HG03103 (cell line): ENCODE data around the gene SOWAHB.

Experiments used
- ATAC-seq: cut with Tn5 transposase; IDR thresholded peaks from one replicate; pipeline ENCODE4 v1.9.1; 2021; ENCODE audit warnings: low read depth; ENCODE audit not compliant: unreplicated experiment

SOWAHB gene

GRCh38 chr4:76897536-76898384, at the start of gene SOWAHB:
SOWAHB (minus strand) TSS chr4:76898144; CDS start chr4:76897849, 295 bp downstream.
- no peak for ATAC-seq

GRCh38 chr4:76947369-76947768, 49.4 kb upstream of the SOWAHB start:
- ATAC-seq: no peak

GRCh38 chr4:76943790-76944189, 45.8 kb upstream of the SOWAHB start:
- no peak for ATAC-seq

- no peak for ATAC-seq
These were observed 45.2 kb upstream of the SOWAHB start for GRCh38 chr4:76943129-76943620.

- ATAC-seq: no peak
These were observed 41.2 kb upstream of the SOWAHB start for GRCh38 chr4:76939184-76939583.

GRCh38 chr4:76931576-76932276, 33.8 kb upstream of the SOWAHB start:
- ATAC-seq: no peak

GRCh38 chr4:76931087-76931486, 33.1 kb upstream of the SOWAHB start:
- no peak for ATAC-seq

- no peak for ATAC-seq
These were observed 32.7 kb upstream of the SOWAHB start for GRCh38 chr4:76930685-76931084.

GRCh38 chr4:76926841-76927240, 28.9 kb upstream of the SOWAHB start:
- ATAC-seq: no peak

- ATAC-seq: no peak
These were observed 25.8 kb upstream of the SOWAHB start for GRCh38 chr4:76923619-76924357.

- no peak for ATAC-seq
These were observed 22.8 kb upstream of the SOWAHB start for GRCh38 chr4:76920715-76921114.

GRCh38 chr4:76909711-76910110, 11.8 kb upstream of the SOWAHB start:
- ATAC-seq: no peak

GRCh38 chr4:76905521-76905920, 7.6 kb upstream of the SOWAHB start:
- no peak for ATAC-seq

- no peak for ATAC-seq
These were observed 6.8 kb upstream of the SOWAHB start for GRCh38 chr4:76904646-76905190.

- no peak for ATAC-seq
These were observed 4.4 kb upstream of the SOWAHB start for GRCh38 chr4:76902233-76902890.

- ATAC-seq: no peak
These were observed 1.2 kb upstream of the SOWAHB start for GRCh38 chr4:76898949-76899645.

GRCh38 chr4:76898385-76898692, 395 bp upstream of the SOWAHB start:
- ATAC-seq: no peak

- no peak for ATAC-seq
These were observed 1.1 kb downstream of the SOWAHB start for GRCh38 chr4:76896614-76897535.

GRCh38 chr4:76896048-76896447, 1.9 kb downstream of the SOWAHB start:
- no peak for ATAC-seq
